HCT116 (cell line): ENCODE results near the gene BCAP31. TPM values are rescaled to one million over a fixed set of nuclear protein-coding genes. Genes with fewer than 3 reads are reported as not detected.

Experiments
- ATAC-seq: fragments of 200-7000 bp; cut with Tn5 transposase; 2 replicates; pipeline ENCODE4 v1.9.1; 2020; ENCODE audit warnings: mild to moderate bottlenecking, moderate library complexity
- BruUV-seq: library from RNA; stranded (reverse); fragments of 400-500 nt; replicated peaks from 2 replicates; lab custom pipeline; 2021; lab: Mats Ljungman, UMichigan
- CTCF ChIA-PET: fragments of 300-600 bp; sonication (Branson Sonifier 250); formaldehyde crosslinking; loops from one replicate; lab custom pipeline; 2021; ENCODE audit warnings: antibody characterized with exemption; lab: Charles Lee
- POLR2A ChIA-PET: fragments of 300-600, 350-600 bp; sonication (Branson Sonifier 250); formaldehyde crosslinking; loops from one replicate; lab custom pipeline; 2021; ENCODE audit warnings: antibody characterized with exemption; lab: Charles Lee
- RAD21 ChIA-PET, 2 experiments: fragments of 300-600 bp; sonication (Branson Sonifier 250); formaldehyde crosslinking; loops; one replicate each; lab custom pipeline; 2023; ENCODE audit warnings: low total read pairs in 2 of 2; ENCODE audit not compliant: uncharacterized antibody in 2 of 2, unreplicated experiment in 2 of 2, low non-redundant PET in 1 of 2; lab: Charles Lee
- DNase-seq: peaks from one replicate; pipeline ENCODE4 v3.0.0-alpha.2; 2010; ENCODE audit warnings: low read depth, low spot score
- H2AFZ ChIP-seq: fragments of 200-600 bp; shearing (Covaris generic), sonication (generic); 2 replicates; pipeline ENCODE4 v1.6.1; 2017; ENCODE audit warnings: low read depth, mixed run types, mixed read lengths, antibody characterized with exemption, low read length; ENCODE audit not compliant: poor library complexity, severe bottlenecking
- H3K27ac ChIP-seq: 2 replicates; pipeline ENCODE4 v1.5.1; 2012; ENCODE audit warnings: low read depth, low read length
- H3K27me3 ChIP-seq: fragments of 200-600 bp; sonication (generic); 2 replicates; pipeline ENCODE4 v1.6.1; 2016; ENCODE audit warnings: mixed run types, low read length, mixed read lengths; ENCODE audit not compliant: insufficient read depth
- H3K36me3 ChIP-seq, 2 experiments: fragments of 200-500 bp in 1 of 2; fragments of 200-600 bp in 1 of 2; sonication (Bioruptor generic) in 1 of 2; sonication (generic) in 1 of 2; 2 replicates each; pipeline versions ENCODE4 v1.5.1 to v1.6.1; 2014 to 2016; ENCODE audit warnings: low read length in 2 of 2, inconsistent platforms in 1 of 2, mixed read lengths in 1 of 2, mixed run types in 1 of 2; ENCODE audit not compliant: insufficient read depth in 2 of 2, control insufficient read depth in 1 of 2
- H3K4me1 ChIP-seq, 2 experiments: fragments of 200-600 bp in 1 of 2; sonication (generic) in 1 of 2; 2 replicates each; pipeline versions ENCODE4 v1.5.1 to v1.6.1; 2012 to 2017; ENCODE audit warnings: low read length in 2 of 2, inconsistent platforms in 1 of 2, mild to moderate bottlenecking in 1 of 2, mixed read lengths in 1 of 2, mixed run types in 1 of 2, moderate library complexity in 1 of 2; ENCODE audit not compliant: insufficient read depth in 2 of 2, control insufficient read depth in 1 of 2
- H3K4me2 ChIP-seq: fragments of 200-600 bp; sonication (generic); 2 replicates; pipeline ENCODE4 v1.6.1; 2017; ENCODE audit warnings: mixed run types, low read length, mixed read lengths
- H3K4me3 ChIP-seq, 2 experiments: fragments of 200-600 bp in 1 of 2; sonication (generic) in 1 of 2; replicated peaks in 1 of 2; 2 replicates each; pipeline ENCODE4 v1.5.1; 2011 to 2016; ENCODE audit warnings: low read length in 2 of 2, control low read depth in 1 of 2, low read depth in 1 of 2, mild to moderate bottlenecking in 1 of 2, mixed read lengths in 1 of 2, mixed run types in 1 of 2
- H3K79me2 ChIP-seq: fragments of 200-600 bp; sonication (generic); 2 replicates; pipeline ENCODE4 v1.6.1; 2017; ENCODE audit warnings: mild to moderate bottlenecking, mixed run types, low read length, moderate library complexity, mixed read lengths; ENCODE audit not compliant: insufficient read depth
- H3K9ac ChIP-seq: fragments of 200-600 bp; sonication (generic); 2 replicates; pipeline ENCODE4 v1.6.1; 2016; ENCODE audit warnings: low read length, mixed read lengths
- H3K9me2 ChIP-seq: fragments of 200-600 bp; sonication (generic), shearing (Covaris generic); 2 replicates; pipeline ENCODE4 v1.6.1; 2017; ENCODE audit warnings: mixed run types, mild to moderate bottlenecking, moderate library complexity; ENCODE audit not compliant: insufficient read depth
- H3K9me3 ChIP-seq, 2 experiments: fragments of 200-500 bp in 1 of 2; fragments of 200-600 bp in 1 of 2; sonication (Bioruptor generic) in 1 of 2; sonication (generic) in 1 of 2; 2 replicates each; pipeline ENCODE4 v1.6.1; 2014 to 2017; ENCODE audit warnings: low read length in 2 of 2, mixed read lengths in 2 of 2, inconsistent platforms in 1 of 2, low read depth in 1 of 2, mild to moderate bottlenecking in 1 of 2, mixed run types in 1 of 2, moderate library complexity in 1 of 2; ENCODE audit not compliant: control insufficient read depth in 1 of 2, insufficient read depth in 1 of 2
- H4K20me1 ChIP-seq: fragments of 200-600 bp; sonication (generic), shearing (Covaris generic); 2 replicates; pipeline ENCODE4 v1.6.1; 2017; ENCODE audit warnings: mixed run types, mild to moderate bottlenecking, moderate library complexity; ENCODE audit not compliant: insufficient read depth
- ATF3 ChIP-seq: IDR thresholded peaks from 2 replicates; pipeline ENCODE4 v1.6.1; 2012
- CEBPB ChIP-seq: IDR thresholded peaks from 2 replicates; pipeline ENCODE4 v1.6.1; 2012; ENCODE audit warnings: low read depth
- EGR1 ChIP-seq: IDR thresholded peaks from 2 replicates; pipeline ENCODE4 v1.6.1; 2012; ENCODE audit warnings: low read depth
- EZH2 ChIP-seq: fragments of 200-600 bp; sonication (generic); IDR thresholded peaks from 2 replicates; pipeline ENCODE4 v1.6.1; 2017; ENCODE audit warnings: antibody characterized with exemption, mixed run types
- JUND ChIP-seq: IDR thresholded peaks from 2 replicates; pipeline ENCODE4 v1.6.1; 2012
- MAX ChIP-seq: IDR thresholded peaks from 2 replicates; pipeline ENCODE4 v1.6.1; 2012
- POLR2A ChIP-seq: IDR thresholded peaks from 2 replicates; pipeline ENCODE4 v1.7.0; 2011; ENCODE audit warnings: borderline replicate concordance; ENCODE audit not compliant: insufficient read depth, insufficient read length; ENCODE audit errors: extremely low read depth
- POLR2AphosphoS5 ChIP-seq: IDR thresholded peaks from 2 replicates; pipeline ENCODE4 v1.6.1; 2011; ENCODE audit warnings: mild to moderate bottlenecking, low read depth, low read length, moderate library complexity
- SIN3A ChIP-seq: IDR thresholded peaks from 2 replicates; pipeline ENCODE4 v1.6.1; 2012; ENCODE audit warnings: low read depth
- SP1 ChIP-seq: IDR thresholded peaks from 2 replicates; pipeline ENCODE4 v1.6.1; 2012; ENCODE audit warnings: low read depth
- SRF ChIP-seq: IDR thresholded peaks from 2 replicates; pipeline ENCODE4 v1.6.1; 2012; ENCODE audit warnings: low read depth
- TCF7L2 ChIP-seq: IDR thresholded peaks from 2 replicates; pipeline ENCODE4 v1.7.0; 2011; ENCODE audit warnings: borderline replicate concordance, inconsistent platforms; ENCODE audit not compliant: insufficient read depth, insufficient read length; ENCODE audit errors: extremely low read depth
- YY1 ChIP-seq: IDR thresholded peaks from 2 replicates; pipeline ENCODE4 v1.6.1; 2011; ENCODE audit warnings: low read length, low read depth, moderate library complexity, mild to moderate bottlenecking; ENCODE audit not compliant: insufficient replicate concordance; ENCODE audit errors: extremely low read depth
- ZBTB33 ChIP-seq: IDR thresholded peaks from 2 replicates; pipeline ENCODE4 v1.6.1; 2011; ENCODE audit warnings: mild to moderate bottlenecking, low read length, moderate library complexity; ENCODE audit not compliant: insufficient replicate concordance; ENCODE audit errors: extremely low read depth
- ZFX ChIP-seq: fragments of 450-650 bp; IDR thresholded peaks from 2 replicates; pipeline ENCODE4 v1.6.1; 2017
- ZNF274 ChIP-seq: fragments of 200-500 bp; sonication (Bioruptor generic); IDR thresholded peaks from 2 replicates; pipeline ENCODE4 v1.6.1; 2014; ENCODE audit warnings: mild to moderate bottlenecking, low read depth, low read length, inconsistent platforms
- intact Hi-C: fragments of 100-400 bp; cut with micrococcal nuclease; formaldehyde crosslinking; loops from 2 replicates; pipeline ENCODE4 v1.10.0; 2022
- total RNA-seq: library from RNA; stranded (reverse); gene quantifications from one replicate; pipeline ENCODE4 v1.2.1, GENCODE V29; 2021; ENCODE audit not compliant: unreplicated experiment

BCAP31 gene
- total RNA-seq, 1 experiment from 2014 or later, result 185 TPM

- Histone ChIP-seq H3K9ac (no peak overlapping the region), H3K4me3 (no peak overlapping the region), H4K20me1 (no peaks in the 10 kb centered on the region), H3K27me3 (no peaks in the 10 kb centered on the region), H3K4me1 (peaks cover 0 to 10% of the 10 kb centered on the region in 2 experiments; a peak in 2 of 4 replicates), H3K9me3 (no peaks in the 10 kb centered on the region), H3K79me2 (no peaks in the 10 kb centered on the region), H3K36me3 (no peaks in the 10 kb centered on the region), H3K27ac (no peak overlapping the region), H3K9me2 (no peaks in the 10 kb centered on the region), H3K4me2 (no peak overlapping the region), H2AFZ (no peak overlapping the region)
- TF ChIP-seq POLR2A (no peak), ZFX (no peak), SP1 (no peak), ZNF274 (no peak), ATF3 (no peak), SRF (no peak), TCF7L2 (no peak), EGR1 (no peak), MAX (no peak), SIN3A (no peak), JUND (no peak)
- no TSS peak for BruUV-seq
- CTCF ChIA-PET, result no interaction called here
- no peak for DNase-seq
- intact Hi-C loops, result no loop called here
- RAD21 ChIA-PET, result no interaction called here
- POLR2A ChIA-PET, result no interaction called here
- ATAC-seq, result no peak
These were observed 37.7 kb upstream of the BCAP31 start for GRCh38 chrX:153761863-153762262.

- Histone ChIP-seq H3K79me2 (no peaks in the 10 kb centered on the region), H4K20me1 (no peaks in the 10 kb centered on the region), H3K9me2 (no peaks in the 10 kb centered on the region), H3K27ac (no peak overlapping the region), H3K27me3 (no peaks in the 10 kb centered on the region), H2AFZ (no peak overlapping the region), H3K9me3 (no peaks in the 10 kb centered on the region; a peak in 1 of 4 replicates), H3K4me1 (no peaks in the 10 kb centered on the region), H3K9ac (no peak overlapping the region), H3K4me3 (no peak overlapping the region), H3K4me2 (no peak overlapping the region), H3K36me3 (no peaks in the 10 kb centered on the region)
- ChIA-PET RAD21 (no interaction called here), POLR2A (no interaction called here), CTCF (no interaction called here)
- intact Hi-C loops, result no loop called here
- no TSS peak for BruUV-seq
- DNase-seq (no peak), ATAC-seq (no peak; the same call in 1 of the 2 replicates)
- TF ChIP-seq EZH2, result no peak
- no peak for TF ChIP-seq SIN3A
- no peak for TF ChIP-seq EGR1
- no peak for TF ChIP-seq JUND
- no peak for TF ChIP-seq MAX
- TF ChIP-seq CEBPB, result no peak
- TF ChIP-seq POLR2AphosphoS5, result no peak
- no peak for TF ChIP-seq ATF3
- TF ChIP-seq ZFX, result no peak
- TF ChIP-seq ZBTB33, result no peak
- TF ChIP-seq YY1, result no peak
These were observed 30.9 kb upstream of the BCAP31 start for GRCh38 chrX:153755136-153755535.
